HG03565 (cell line): Measurements from ENCODE around the gene ARID5B.

Source experiments
- ATAC-seq: cut with Tn5 transposase; IDR thresholded peaks from one replicate; pipeline ENCODE4 v1.9.1; 2021; ENCODE audit warnings: mild to moderate bottlenecking, moderate library complexity; ENCODE audit not compliant: unreplicated experiment

The ARID5B gene

GRCh38 chr10:62045765-62046521 is 144.4 kb downstream of the ARID5B start:
- no peak for ATAC-seq

GRCh38 chr10:62046522-62047227 is 145.2 kb downstream of the ARID5B start:
- peak; percentile 35 for ATAC-seq

GRCh38 chr10:62047228-62047892 is 145.9 kb downstream of the ARID5B start:
- ATAC-seq: no peak

- ATAC-seq: no peak
Measured at GRCh38 chr10:62047960-62048383, 146.5 kb downstream of the ARID5B start.

GRCh38 chr10:62048470-62048869 is 147.0 kb downstream of the ARID5B start:
- ATAC-seq: no peak

GRCh38 chr10:62048919-62049623 is 147.6 kb downstream of the ARID5B start:
- ATAC-seq: no peak

- ATAC-seq: no peak
Measured at GRCh38 chr10:62049624-62050345, 148.3 kb downstream of the ARID5B start.

GRCh38 chr10:62050346-62050892 is 148.9 kb downstream of the ARID5B start:
- no peak for ATAC-seq

GRCh38 chr10:62050893-62051433 is 149.5 kb downstream of the ARID5B start:
- peak; percentile 54 for ATAC-seq

GRCh38 chr10:62052276-62052675 is 150.8 kb downstream of the ARID5B start:
- no peak for ATAC-seq

GRCh38 chr10:62053860-62054259 is 152.4 kb downstream of the ARID5B start:
- ATAC-seq: no peak

GRCh38 chr10:62054408-62054807 is 152.9 kb downstream of the ARID5B start:
- no peak for ATAC-seq

GRCh38 chr10:62054830-62055229 is 153.3 kb downstream of the ARID5B start:
- no peak for ATAC-seq

GRCh38 chr10:62056219-62056618 is 154.7 kb downstream of the ARID5B start:
- no peak for ATAC-seq

- ATAC-seq: no peak
Measured at GRCh38 chr10:62056698-62057097, 155.2 kb downstream of the ARID5B start.

GRCh38 chr10:62057359-62057758 is 155.9 kb downstream of the ARID5B start:
- ATAC-seq: no peak

- ATAC-seq: no peak
Measured at GRCh38 chr10:62057850-62058249, 156.4 kb downstream of the ARID5B start.

- no peak for ATAC-seq
Measured at GRCh38 chr10:62058476-62058875, 157.0 kb downstream of the ARID5B start.

- no peak for ATAC-seq
Measured at GRCh38 chr10:62058896-62059216, 157.4 kb downstream of the ARID5B start.
